Measurements from ENCODE around the gene MR1.

DNA sequence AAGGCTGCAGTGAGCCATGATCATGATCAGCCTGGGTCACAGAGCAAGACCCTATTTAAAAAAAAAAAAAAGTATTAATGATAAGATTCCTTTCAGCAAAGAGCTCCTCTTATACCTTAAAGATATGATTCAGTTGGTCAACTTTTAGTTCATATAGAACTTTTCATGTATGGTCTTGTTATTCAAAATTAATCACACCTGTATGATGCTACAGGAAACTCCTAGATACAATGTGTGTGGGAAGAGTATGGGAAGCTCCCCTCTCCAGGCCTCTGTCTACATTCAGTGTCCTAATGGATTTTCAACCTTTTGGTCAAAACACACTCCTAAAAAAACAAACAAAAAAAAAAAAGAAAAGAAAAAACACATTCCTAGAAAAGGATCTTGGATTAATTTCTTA, 17.1 kb downstream of the MR1 start:
- TF ChIP-seq CTCF (IDR thresholded peaks at IDR 0.05) (no peak), POLR2A (IDR thresholded peaks at IDR 0.05) (no peak), EP300 (IDR thresholded peaks at IDR 0.05) (no peak)
